MCF 10A (cell line): ENCODE measurements around the gene KLF13. TPM values are rescaled to one million over a fixed set of nuclear protein-coding genes. Genes with fewer than 3 reads are reported as not detected.

Experiments used
- BruUV-seq: library from RNA; stranded (reverse); fragments of 400-500 nt; replicated peaks from 2 replicates; lab custom pipeline; 2021; lab: Mats Ljungman, UMichigan
- CTCF ChIA-PET: fragments of 300-600 bp; sonication (Branson Sonifier 250); formaldehyde crosslinking; extraction: SDS; loops from one replicate; lab custom pipeline; 2021; ENCODE audit warnings: antibody characterized with exemption, inconsistent platforms; lab: Yijun Ruan, JAX
- POLR2A ChIA-PET: fragments of 300-600, 350-650 bp; sonication (Branson Sonifier 250); formaldehyde crosslinking; extraction: SDS; loops from one replicate; lab custom pipeline; 2020; ENCODE audit warnings: antibody characterized with exemption, inconsistent platforms; lab: Yijun Ruan, JAX
- DNase-seq: peaks from one replicate; pipeline ENCODE4 v3.0.0-alpha.2; 2018; ENCODE audit not compliant: unreplicated experiment
- H3K27ac Mint-ChIP-seq: one replicate; pipeline ENCODE4 v1.8.0; 2022; ENCODE audit warnings: mild to moderate bottlenecking, low read depth, mixed read lengths; ENCODE audit not compliant: unreplicated experiment
- H3K27me3 Mint-ChIP-seq: one replicate; pipeline ENCODE4 v1.8.0; 2022; ENCODE audit warnings: mixed read lengths; ENCODE audit not compliant: insufficient read depth, unreplicated experiment
- H3K36me3 Mint-ChIP-seq: one replicate; pipeline ENCODE4 v1.8.0; 2022; ENCODE audit warnings: mild to moderate bottlenecking, moderate library complexity, mixed read lengths; ENCODE audit not compliant: insufficient read depth, unreplicated experiment
- H3K4me1 Mint-ChIP-seq: one replicate; pipeline ENCODE4 v1.8.0; 2022; ENCODE audit warnings: mixed read lengths; ENCODE audit not compliant: insufficient read depth, unreplicated experiment
- H3K4me3 Mint-ChIP-seq: one replicate; pipeline ENCODE4 v1.8.0; 2022; ENCODE audit warnings: mild to moderate bottlenecking, moderate library complexity, mixed read lengths; ENCODE audit not compliant: unreplicated experiment
- H3K9me3 Mint-ChIP-seq: one replicate; pipeline ENCODE4 v1.8.0; 2022; ENCODE audit warnings: mixed read lengths; ENCODE audit not compliant: unreplicated experiment
- CTCF ChIP-seq: fragments of 200-600 bp; IDR thresholded peaks from one replicate; pipeline ENCODE4 v1.8.0; 2022; ENCODE audit warnings: antibody characterized with exemption, mild to moderate bottlenecking; ENCODE audit not compliant: unreplicated experiment
- intact Hi-C: fragments of 100-400 bp; cut with micrococcal nuclease; formaldehyde crosslinking; loops from 2 replicates; pipeline ENCODE4 v1.14.1; 2022
- total RNA-seq: library from RNA; stranded (reverse); gene quantifications from 2 replicates; pipeline ENCODE4 v1.2.3, GENCODE V29; 2022

KLF13 gene
- total RNA-seq, 1 experiment from 2014 or later: 83.1 TPM

GRCh38 chr15:31408724-31409123, 82.1 kb downstream of the KLF13 start:
- no TSS peak for BruUV-seq
- no peak overlapping the region for H3K27ac Mint-ChIP-seq
- no peaks in the 10 kb centered on the region for H3K36me3 Mint-ChIP-seq
- H3K27me3 Mint-ChIP-seq: no peaks in the 10 kb centered on the region
- no peak for TF ChIP-seq CTCF
- peaks cover 18% of the 10 kb centered on the region for H3K9me3 Mint-ChIP-seq
- ChIA-PET POLR2A (no interaction called here), CTCF (no interaction called here)
- H3K4me3 Mint-ChIP-seq: no peak overlapping the region
- H3K4me1 Mint-ChIP-seq: peaks cover 30% of the 10 kb centered on the region
- intact Hi-C loops: no loop called here
- no peak for DNase-seq

- no peaks in the 10 kb centered on the region for H3K36me3 Mint-ChIP-seq
- H3K27ac Mint-ChIP-seq: no peak overlapping the region
- intact Hi-C loops: no loop called here
- POLR2A ChIA-PET: no interaction called here
- no peaks in the 10 kb centered on the region for H3K27me3 Mint-ChIP-seq
- peaks cover 30% of the 10 kb centered on the region for H3K4me1 Mint-ChIP-seq
- CTCF ChIA-PET: no interaction called here
- H3K4me3 Mint-ChIP-seq: no peak overlapping the region
- no peak for TF ChIP-seq CTCF
- peak; percentile 32 for DNase-seq
- no TSS peak for BruUV-seq
- H3K9me3 Mint-ChIP-seq: peaks cover 14% of the 10 kb centered on the region
Observed at GRCh38 chr15:31409171-31409570, 82.5 kb downstream of the KLF13 start.

GRCh38 chr15:31412824-31413223, 86.2 kb downstream of the KLF13 start:
- TF ChIP-seq CTCF: no peak
- Mint-ChIP-seq H3K27me3 (no peaks in the 10 kb centered on the region), H3K27ac (peak overlapping the region; percentile 17), H3K4me3 (no peak overlapping the region), H3K36me3 (peaks cover 6% of the 10 kb centered on the region), H3K9me3 (peaks cover 14% of the 10 kb centered on the region), H3K4me1 (peaks cover 24% of the 10 kb centered on the region)
- peak; percentile 66 for DNase-seq
- BruUV-seq: no TSS peak
- intact Hi-C loops: no loop called here
- POLR2A ChIA-PET: interaction anchor here (0.7 to 1.9 kb wide), 6 partner anchors 13 to 53 kb away, joined by 3 to 6 read pairs (median 4); no protein-coding TSS in a partner anchor
- CTCF ChIA-PET: interaction anchor here (0.6 to 1.9 kb wide), 3 partner anchors 15 to 43 kb away, joined by 4 to 11 read pairs (median 6); no protein-coding TSS in a partner anchor

GRCh38 chr15:31415201-31415600, 88.6 kb downstream of the KLF13 start:
- Mint-ChIP-seq H3K27me3 (no peaks in the 10 kb centered on the region), H3K27ac (no peak overlapping the region), H3K4me1 (peaks cover 14% of the 10 kb centered on the region), H3K36me3 (peaks cover 6% of the 10 kb centered on the region), H3K4me3 (no peak overlapping the region), H3K9me3 (peaks cover 14% of the 10 kb centered on the region)
- CTCF ChIA-PET: interaction anchor here (0.6 to 1.7 kb wide), 4 partner anchors 20 to 67 kb away, joined by 3 to 6 read pairs (median 3); no protein-coding TSS in a partner anchor
- POLR2A ChIA-PET: interaction anchor here (0.7 kb wide), 1 partner anchor 21 kb away, joined by 3 read pairs; no protein-coding TSS in a partner anchor
- intact Hi-C loops: no loop called here
- TF ChIP-seq CTCF: no peak
- no TSS peak for BruUV-seq
- DNase-seq: no peak
